NCI-H82 treated with DMSO at 0.1 percent for 48 hours (cell line): ENCODE data around the gene ADAMTSL1.
A peak's percentile ranks its signal among the peaks of the same experiment; 100 is the strongest.

ENCODE experiments used
- DNase-seq: peaks from one replicate; lab custom pipeline; 2025; ENCODE audit not compliant: unreplicated experiment; lab: John Stamatoyannopoulos, UW

ADAMTSL1 gene

DNA sequence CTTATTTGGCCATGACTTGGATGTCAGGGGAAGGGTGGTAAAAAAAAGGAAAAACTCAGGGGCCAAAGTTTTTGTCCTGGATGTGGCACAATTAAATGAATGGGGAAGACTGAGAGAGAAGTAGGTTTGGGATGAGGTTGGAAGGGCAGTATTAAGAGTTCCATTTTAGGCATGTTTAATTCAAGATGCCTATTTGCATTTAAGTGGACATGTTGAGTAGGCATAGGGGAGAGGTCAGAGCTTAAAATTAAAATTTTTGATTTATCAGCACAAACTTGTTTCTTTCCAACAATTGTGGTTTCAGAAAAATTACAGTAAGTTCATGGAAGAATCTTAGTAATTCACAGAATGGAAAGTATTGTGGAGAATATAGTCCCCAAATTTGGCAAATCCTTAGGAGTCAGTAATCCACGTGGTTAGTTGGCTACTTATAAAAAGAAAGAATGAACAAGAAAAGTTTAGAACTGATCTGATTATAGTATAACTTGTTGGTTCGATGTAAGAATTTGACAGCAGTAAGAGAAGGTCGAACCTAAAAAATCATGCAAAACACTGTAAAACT lies 293.1 kb downstream of the ADAMTSL1 start:
- DNase-seq, result no peak

DNA sequence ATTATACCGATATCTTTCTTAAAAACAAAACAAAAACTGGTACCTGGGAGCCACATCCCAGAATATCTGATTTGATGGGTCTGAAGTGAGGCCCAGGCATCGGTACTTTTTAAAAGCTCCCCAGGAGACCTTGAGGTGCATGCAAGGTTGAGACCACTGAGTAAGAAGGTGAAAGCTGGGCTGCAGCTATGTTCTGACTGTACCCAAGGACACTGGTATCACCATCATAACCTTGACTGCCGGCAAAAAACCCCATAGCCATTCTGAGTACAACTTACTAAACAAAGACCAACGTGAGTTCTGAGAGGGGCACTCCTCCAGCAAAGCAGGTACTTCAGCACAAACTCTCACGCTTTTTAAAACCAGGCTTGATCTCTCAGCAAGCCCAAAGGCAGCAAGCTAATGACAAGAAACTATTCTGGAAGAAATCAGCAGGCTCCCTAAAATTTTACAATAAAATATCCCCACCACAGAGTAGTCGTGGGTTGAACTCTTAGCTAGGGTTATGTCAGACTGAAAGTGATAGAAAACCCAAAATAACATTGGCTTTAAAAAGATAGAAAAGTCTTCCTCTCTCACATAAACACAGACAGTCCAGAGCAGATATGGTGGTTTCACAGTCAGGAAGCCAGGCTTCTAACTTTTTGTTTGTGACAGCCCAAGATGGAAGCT lies 295.1 kb downstream of the ADAMTSL1 start:
- no peak for DNase-seq

DNA sequence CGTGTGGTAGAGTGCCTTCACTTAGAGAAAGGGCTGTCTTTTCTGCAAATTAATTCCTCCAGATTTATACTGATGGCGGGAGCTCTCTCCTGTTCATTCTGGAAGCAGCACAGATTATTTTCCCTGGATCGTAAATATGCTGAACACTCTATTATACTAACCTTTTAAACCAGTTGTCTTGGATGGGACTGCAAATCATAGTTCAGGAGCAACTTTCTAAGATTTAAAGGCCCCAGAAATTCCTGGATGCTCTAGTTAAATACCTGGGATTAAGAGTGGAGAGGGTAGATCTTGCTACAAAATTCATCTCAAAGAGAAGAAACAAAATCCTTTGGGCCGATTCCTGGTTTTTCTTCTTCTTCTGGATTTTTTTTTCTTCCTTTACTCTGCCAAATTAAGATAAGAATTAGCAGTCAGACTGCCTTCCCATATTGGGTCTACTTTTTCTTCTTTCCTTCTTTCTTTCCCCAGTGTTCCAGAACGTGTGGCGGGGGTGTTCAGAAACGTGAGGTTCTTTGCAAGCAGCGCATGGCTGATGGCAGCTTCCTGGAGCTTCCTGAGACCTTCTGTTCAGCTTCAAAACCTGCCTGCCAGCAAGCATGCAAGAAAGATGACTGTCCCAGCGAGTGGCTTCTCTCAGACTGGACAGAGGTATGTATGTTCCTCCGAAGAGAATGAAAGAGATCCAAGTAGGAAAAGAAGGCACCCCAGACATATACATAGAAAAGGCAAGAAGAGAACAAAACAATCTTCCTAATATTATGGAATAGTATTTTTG lies 296.4 kb downstream of the ADAMTSL1 start:
- DNase-seq, result no peak

DNA sequence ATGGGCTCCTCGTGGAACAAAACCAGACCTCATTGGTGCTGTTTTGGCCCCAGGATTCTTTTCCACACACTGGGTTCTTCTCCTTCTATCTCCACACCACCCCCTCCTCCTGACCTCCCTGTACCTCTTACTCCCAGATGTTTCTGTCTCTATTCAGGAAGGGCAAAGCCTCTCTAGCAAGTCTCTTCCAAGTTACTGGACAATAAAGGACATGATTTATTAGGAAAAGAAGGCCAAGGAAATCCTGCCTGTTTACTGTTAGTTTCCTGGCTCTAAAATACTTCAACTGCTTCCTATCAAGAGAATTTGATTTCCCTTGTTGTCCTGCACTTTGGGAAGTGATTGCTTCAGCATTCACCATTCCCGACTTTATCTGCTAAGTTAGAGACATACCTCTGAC lies 297.1 kb downstream of the ADAMTSL1 start:
- DNase-seq, result no peak

DNA sequence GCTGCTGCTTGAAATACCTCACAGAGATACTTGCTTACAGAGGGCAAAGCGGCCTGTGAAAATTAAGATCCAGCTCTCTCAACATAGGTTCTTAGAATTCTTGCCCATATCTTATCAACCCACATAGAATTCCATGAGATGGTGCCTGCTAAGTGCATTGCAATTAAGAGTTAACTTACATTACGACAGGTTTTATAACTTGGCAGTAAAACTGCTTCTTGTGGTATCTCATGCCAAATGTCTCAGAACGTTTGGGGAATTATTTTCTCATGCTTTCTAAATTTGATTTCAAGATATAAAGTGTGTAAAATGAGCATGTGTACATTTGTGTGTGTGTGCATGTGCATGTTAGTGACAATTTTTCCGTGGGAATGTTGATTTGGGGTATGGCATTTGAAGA lies 297.8 kb downstream of the ADAMTSL1 start:
- DNase-seq, result no peak

DNA sequence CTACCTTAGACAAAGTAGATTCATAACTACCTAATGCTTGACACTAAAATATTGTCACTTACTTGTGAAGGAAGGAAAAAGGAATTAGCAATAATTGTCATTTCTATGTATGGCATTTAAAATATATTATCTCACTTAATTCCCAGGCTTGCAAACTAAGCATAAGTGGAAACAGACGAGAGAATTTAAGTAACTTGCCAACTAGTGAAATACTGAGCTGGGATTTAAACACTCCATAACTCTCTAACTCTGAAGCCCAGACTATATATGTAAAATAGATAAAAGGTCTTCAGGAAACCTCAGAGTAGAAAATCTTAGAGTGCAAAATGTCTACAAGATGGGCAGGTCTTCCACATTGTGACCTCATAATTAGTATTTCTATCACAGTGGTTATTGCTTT lies 301.3 kb downstream of the ADAMTSL1 start:
- no peak for DNase-seq

DNA sequence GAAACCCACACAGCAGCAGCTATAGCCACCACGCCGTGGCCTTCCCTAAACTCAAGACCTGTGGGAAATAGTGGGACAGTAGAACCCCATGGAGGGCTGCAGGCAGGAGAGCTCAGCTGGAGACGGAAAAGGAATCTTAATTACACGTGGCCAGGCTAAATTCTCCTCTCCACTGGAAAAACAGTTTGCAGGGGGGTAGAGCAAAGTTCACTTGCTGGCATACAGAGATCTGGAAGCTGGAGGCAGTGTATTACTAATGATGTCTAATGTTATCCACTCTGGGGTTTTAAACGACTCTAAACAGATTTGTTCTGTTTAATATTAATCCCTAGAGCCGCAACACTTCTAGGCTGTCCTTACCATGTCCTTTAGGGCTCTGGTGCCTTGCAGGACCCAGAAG lies 302.0 kb downstream of the ADAMTSL1 start:
- peak; percentile 54 for DNase-seq

DNA sequence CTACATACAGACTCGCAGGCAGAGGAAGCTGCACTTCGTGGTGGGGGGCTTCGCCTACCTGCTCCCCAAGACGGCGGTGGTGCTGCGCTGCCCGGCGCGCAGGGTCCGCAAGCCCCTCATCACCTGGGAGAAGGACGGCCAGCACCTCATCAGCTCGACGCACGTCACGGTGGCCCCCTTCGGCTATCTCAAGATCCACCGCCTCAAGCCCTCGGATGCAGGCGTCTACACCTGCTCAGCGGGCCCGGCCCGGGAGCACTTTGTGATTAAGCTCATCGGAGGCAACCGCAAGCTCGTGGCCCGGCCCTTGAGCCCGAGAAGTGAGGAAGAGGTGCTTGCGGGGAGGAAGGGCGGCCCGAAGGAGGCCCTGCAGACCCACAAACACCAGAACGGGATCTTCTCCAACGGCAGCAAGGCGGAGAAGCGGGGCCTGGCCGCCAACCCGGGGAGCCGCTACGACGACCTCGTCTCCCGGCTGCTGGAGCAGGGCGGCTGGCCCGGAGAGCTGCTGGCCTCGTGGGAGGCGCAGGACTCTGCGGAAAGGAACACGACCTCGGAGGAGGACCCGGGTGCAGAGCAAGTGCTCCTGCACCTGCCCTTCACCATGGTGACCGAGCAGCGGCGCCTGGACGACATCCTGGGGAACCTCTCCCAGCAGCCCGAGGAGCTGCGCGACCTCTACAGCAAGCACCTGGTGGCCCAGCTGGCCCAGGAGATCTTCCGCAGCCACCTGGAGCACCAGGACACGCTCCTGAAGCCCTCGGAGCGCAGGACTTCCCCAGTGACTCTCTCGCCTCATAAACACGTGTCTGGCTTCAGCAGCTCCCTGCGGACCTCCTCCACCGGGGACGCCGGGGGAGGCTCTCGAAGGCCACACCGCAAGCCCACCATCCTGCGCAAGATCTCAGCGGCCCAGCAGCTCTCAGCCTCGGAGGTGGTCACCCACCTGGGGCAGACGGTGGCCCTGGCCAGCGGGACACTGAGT lies 303.2 kb downstream of the ADAMTSL1 start:
- no peak for DNase-seq

DNA sequence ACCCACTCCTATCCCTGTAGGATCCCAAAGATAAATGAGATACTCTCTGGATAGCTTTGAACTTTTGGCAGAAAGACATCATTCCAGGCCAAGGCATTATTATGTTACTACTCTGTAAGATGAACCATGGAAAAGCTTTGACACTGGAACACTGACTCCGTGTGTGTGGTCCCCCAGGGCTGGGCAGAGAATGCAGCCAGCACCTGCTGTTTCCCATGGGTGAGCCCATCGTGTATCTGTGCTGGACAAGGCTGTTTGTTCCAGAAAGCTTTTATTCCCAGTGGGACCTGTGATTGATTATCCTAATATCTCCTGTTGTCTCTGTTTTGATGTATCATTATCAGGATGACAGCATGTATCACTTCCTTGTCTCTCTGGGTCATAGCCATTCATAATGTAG lies 304.2 kb downstream of the ADAMTSL1 start:
- DNase-seq, result no peak

DNA sequence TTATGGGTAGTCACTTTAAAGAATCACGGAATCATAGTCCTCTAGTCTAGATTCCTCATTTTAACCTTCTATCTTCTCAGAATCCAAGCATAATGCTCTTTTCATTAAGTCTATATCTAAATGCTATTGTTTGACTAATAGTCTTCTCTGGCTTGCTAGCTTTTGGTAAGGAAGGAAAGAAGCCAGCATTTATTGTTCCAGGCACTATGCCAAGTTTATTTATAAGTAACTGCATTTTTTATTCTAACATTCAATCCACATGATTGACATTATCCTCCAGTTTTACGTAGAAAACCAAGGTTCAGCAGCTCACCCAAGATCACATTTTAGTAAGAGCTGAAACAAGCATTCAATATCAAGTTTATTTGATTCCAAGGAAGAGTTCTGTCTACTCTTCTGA lies 304.9 kb downstream of the ADAMTSL1 start:
- DNase-seq, result no peak

DNA sequence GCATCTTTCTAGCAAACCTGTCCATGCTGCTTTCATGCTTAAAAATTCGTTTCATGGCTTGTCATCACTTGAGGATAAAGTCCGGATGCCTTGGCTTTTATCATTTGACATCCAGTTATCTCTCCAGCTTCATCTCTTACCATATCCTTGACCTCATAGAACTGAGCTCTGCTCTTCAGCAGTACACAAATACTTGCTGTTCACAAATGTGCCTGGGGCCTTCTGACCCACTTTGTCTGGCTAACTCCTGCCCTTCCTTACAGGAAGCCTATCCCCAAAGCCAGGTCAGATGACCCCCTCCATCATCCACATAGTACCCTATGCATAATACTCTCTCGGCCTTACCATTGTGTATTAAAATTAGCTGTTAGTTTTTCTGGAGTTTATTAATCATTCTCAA lies 310.0 kb downstream of the ADAMTSL1 start:
- no peak for DNase-seq

DNA sequence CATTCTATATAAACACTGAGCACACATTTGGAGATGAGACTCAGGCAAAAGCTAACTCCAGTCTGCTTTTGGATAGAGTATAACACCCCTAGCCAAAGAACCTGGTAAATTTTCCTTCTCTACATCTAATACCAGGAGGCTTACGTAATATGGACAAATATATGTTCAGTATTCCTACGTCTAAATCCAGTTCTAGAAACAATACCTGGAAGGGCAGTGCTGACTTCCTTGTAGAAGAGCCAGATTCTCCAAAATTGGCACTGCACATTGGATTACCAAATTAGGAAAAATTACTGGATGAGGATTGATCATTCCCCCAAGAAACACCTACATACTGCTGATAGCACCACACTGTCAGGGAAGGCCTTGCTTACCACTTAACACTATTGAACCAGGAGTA lies 311.7 kb downstream of the ADAMTSL1 start:
- DNase-seq, result no peak

DNA sequence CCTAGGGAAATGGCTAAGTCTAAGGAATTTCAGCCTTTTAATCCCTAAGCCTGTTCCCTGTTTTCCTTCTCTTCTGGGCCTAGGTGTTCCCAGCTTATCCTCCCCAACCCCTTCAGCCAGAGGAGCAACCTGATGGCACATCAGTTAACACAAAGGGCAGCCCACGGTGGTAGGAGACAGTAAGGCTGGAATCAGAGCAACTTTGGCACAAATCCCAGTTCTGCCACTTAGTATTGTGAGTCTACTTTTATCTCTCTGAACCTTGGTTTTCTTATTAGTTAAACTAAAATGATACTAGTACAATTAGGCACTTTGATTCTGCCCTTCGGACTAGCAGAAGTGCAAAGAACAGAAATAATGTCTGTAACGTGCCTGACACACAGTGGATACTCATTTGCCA lies 312.2 kb downstream of the ADAMTSL1 start:
- DNase-seq, result no peak

DNA sequence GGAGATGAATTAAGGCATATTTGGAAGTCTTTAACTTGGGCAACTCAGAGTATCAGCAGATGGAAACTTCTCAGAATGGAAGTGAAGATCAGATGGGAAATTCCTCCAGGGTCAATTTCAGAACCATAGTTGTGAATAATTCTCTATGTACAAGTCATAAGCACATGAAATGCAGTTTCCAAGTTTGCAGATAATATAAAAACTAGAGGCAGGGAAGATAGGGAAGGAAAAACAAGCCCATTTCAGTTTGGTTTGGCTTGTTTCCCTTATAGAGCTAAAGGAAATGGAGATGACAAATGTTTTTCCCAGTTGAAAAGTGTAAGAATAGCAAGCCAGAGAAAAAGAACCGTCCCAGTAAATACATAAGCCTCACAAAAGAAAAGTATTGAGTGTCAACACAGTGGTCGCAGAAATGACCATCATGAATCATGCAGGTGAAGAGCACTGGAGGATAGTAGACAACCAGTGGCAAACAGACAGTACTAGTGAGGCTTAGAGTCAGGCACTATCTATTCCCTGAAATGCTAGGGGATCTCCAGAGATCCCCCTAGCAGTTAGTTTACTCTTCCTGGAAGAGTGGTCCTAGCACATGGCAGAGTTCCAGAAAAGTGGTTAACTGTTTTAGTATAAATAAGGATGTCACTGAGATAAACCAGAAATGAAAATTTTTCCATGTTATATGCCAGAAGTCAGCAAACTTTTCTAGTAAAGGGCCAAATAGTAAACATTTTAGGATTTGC lies 313.1 kb downstream of the ADAMTSL1 start:
- no peak for DNase-seq

DNA sequence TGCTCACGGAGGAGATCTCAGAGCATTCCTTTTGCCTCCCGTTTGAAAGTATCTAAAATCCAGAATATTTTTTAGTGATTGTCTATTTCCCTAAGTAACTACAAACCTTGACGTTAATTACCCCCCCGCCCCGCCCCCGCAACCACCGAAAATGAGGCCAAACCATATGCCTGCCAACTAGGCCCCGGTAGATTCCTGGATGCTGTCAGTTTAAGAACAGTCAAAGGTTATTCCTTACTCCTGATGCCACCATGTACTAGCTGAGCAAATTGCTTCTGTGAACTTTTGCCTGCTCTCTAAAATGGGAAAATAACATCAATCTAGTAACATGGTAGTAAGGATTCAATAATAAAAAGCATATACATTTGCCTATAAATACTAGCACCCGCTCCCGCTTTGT lies 314.3 kb downstream of the ADAMTSL1 start:
- no peak for DNase-seq

DNA sequence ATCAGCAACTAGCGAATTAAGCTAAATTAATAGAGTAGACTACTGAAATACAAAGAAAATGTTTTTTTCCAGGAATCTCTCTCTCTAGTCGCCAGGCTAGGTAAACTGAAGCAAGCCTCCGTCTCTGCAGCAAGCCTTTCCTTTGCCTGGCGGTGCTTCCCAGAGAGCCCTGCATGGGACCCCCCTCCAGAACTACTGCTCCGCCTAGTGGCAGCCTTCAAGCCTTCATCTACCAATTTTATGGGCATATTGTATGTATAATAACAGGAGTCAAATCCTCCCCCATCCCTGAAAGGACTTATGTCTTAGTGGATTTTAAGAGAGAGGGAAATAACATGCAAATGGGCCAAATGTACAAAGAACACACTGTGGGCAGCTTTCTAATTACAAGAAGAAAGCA lies 317.1 kb downstream of the ADAMTSL1 start:
- DNase-seq, result no peak

DNA sequence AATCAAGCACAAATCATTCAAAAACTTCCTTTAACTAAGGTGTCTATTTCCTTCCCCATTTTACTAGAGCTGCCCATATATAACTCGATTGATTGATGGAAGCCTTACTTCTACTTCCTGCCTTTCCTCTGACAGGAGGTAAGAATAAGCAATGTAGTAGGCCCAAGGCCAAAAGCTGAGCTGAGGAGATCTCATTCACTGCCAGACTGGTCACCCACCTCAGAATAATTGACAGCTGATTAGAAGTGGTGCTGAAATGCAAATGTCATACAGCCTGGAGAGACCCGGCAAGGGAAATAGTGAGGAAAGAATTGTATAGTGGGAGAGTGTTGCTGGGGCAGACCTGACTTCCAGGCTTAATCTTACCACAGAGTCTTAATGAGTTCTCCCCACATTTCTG lies 319.2 kb downstream of the ADAMTSL1 start:
- DNase-seq, result no peak

DNA sequence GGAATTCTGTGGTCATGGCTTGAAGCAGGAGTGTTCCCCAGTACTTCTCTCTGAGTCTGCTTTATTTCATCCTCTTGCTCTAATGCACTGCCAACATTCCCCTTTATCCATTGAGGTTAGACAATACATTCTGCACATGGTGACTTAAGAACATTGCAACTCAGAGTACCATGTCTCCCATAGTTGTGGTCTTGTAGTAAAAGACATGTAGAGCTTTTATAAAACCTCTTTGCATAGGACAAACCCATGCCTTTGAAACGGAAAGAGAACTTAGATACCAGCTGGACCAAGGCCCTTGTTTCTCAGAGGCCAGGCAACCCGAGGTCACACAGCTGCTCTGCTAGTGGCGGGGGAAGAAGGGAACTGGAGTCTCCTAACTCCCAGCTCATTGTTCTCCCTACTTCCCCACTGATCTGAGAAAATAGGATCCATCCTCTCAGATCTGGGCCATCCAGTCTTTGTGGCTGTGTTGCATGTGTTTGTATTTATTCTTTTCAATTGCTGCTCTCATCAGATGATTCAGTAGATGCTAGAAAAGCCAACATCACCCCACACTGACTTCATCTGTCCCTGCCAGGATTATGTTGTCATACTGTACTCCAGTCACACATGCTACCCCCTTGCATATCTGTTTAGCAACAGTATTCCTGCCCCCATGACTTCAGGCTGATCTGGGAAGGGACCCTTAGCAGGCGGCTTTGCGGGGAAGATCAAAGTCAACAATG lies 322.2 kb downstream of the ADAMTSL1 start:
- peak; percentile 74 for DNase-seq

DNA sequence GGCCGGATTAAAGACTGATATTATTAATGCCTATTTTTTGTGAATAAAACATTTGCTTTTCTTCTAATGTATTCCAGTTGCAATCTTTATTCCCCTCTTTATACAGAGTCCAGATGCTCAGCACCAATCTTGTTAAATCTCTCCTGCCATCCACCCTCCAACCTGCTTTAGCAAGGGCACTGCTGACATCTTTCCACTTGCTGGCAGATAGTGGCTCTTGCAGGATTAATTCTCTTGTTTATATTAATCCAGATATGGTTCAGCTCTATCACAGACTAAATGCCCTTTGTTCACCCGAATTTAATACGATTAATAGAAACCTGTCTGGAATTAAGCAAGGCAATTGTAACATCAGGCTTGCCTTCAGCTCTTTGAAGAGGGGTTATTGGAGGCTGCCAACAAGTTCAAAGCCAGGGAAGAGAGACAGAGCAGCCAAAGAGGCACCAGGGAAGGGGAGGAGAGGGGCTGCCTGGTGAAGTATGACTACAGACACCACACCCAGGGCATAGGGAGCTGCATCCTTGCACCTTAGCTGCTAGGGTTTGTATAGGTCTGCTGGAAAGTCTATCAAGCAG lies 322.8 kb downstream of the ADAMTSL1 start:
- peak; percentile 88 for DNase-seq

DNA sequence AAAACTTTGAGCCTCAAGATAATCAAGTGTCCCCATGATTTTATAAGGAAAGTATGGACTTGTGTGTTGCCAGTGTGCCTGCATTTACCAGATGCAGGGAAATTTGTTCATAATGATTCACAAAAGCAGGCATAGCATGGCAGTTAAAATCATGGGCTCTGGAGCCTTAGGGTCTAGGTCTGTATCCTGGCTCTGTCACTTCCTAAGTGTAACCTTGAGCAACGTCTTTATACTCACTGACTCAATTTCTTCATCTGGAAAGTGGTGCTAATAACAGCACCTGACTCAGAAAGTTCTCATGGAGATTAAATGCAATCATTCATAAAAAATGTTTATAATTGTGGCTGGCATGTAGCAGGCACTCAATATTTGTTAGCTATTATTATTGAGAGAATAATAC lies 324.2 kb downstream of the ADAMTSL1 start:
- DNase-seq, result no peak
